ENCODE results near the gene KLK3. TPM values are rescaled to one million over a fixed set of nuclear protein-coding genes. Genes with fewer than 3 reads are reported as not detected.
"Not testable (repeated sequence)": the region's sequence is repeated elsewhere in the genome, so short reads cannot be mapped to it uniquely, and the experiment has no call there.

KLK3 gene
- not detected in 2 replicates for total RNA-seq (2014; rRNA removed; shearing (Covaris generic))

DNA sequence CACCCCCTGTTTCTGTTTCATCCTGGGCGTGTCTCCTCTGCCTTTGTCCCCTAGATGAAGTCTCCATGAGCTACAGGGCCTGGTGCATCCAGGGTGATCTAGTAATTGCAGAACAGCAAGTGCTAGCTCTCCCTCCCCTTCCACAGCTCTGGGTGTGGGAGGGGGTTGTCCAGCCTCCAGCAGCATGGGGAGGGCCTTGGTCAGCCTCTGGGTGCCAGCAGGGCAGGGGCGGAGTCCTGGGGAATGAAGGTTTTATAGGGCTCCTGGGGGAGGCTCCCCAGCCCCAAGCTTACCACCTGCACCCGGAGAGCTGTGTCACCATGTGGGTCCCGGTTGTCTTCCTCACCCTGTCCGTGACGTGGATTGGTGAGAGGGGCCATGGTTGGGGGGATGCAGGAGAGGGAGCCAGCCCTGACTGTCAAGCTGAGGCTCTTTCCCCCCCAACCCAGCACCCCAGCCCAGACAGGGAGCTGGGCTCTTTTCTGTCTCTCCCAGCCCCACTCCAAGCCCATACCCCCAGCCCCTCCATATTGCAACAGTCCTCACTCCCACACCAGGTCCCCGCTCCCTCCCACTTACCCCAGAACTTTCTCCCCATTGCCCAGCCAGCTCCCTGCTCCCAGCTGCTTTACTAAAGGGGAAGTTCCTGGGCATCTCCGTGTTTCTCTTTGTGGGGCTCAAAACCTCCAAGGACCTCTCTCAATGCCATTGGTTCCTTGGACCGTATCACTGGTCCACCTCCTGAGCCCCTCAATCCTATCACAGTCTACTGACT lies at the start of gene KLK3:
Gene KLK3, plus strand, starts transcription at position 280 of the 775 bp plus-strand sequence. Its CDS starts 41 bp downstream, at position 321.
- no peak for DNase-seq (ENCODE audit: low spot score)

DNA sequence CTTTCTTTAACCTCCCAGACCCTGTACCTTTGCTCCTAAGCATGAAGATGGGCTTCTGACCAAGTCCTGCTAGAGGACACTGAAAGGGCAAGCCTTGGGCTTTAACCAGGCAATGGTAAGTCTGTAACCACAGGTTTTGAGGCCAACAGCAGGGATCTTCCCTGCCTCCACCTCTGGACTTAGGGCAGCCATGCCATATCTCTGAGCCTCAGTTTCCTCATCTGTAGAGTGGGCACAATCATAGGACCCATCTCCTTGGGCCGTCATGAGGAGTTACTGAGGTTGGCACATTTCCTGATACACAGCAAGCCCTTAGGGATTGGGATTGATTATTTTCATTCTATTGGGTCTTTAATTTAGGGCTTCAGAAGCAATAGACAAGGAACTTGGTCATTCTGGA lies 45.9 kb upstream of the KLK3 start:
- no peak for DNase-seq (ENCODE audit: low spot score)

DNA sequence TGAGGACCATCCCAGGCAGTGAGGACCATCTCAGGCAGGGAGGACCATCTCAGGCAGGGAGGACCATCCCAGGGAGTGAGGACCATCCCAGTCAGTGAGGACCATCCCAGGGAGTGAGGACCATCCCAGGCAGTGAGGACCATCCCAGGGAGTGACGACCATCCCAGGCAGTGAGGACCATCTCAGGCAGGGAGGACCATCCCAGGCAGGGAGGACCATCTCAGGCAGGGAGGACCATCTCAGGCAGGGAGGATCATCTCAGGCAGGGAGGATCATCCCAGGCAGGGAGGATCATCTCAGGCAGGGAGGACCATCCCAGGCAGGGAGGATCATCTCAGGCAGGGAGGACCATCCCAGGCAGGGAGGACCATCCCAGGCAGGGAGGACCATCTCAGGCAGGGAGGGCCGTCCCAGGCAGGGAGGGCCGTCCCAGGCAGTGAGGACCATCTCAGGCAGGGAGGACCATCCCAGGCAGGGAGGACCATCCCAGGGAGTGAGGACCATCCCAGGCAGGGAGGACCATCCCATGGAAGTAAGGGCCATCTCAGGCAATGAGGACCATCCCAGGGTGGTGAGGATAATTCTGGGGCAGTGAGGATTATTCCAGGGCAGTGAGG lies 43.0 kb upstream of the KLK3 start:
- not testable (repeated sequence) for DNase-seq (ENCODE audit: low spot score)

DNA sequence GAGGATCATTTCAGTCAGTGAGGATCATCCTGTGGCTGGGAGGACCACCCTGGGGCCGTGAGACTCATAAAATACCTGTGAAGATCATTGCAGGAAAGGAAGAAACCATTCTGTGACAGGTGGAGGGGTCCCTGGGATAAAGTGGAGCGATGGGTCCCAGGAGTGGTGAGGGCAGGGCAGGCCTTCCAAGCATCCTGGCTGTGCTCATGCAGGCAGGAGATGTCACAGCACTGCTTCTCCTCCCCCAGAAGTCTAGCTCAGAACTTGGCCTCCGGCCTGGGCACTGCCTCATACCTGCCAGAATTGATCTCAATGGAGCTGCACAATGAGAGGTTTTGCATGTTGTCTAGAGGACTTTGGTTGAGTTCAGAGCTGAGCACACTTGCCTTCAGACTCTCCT lies 42.2 kb upstream of the KLK3 start:
- no peak for DNase-seq (ENCODE audit: low spot score)

DNA sequence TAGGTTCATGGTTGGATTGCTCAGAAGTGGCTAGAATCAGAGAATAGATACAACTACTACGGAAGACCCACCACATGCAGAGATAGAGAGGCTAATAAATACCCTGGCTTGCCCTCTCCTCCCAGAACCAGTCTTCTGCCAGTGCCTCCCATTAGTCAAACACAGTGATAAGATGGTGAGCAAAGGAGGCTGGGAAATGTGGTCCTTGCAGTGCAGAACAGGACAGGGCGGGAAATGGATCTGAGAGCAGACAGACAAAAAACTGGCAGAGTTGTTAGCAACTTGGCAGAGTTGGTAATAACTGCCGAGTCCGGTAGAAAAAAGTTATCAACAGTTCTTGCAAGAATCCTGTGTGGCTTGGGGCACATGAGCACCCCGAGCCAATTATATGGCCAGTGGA lies 39.8 kb upstream of the KLK3 start:
- no peak for DNase-seq (ENCODE audit: low spot score)

DNA sequence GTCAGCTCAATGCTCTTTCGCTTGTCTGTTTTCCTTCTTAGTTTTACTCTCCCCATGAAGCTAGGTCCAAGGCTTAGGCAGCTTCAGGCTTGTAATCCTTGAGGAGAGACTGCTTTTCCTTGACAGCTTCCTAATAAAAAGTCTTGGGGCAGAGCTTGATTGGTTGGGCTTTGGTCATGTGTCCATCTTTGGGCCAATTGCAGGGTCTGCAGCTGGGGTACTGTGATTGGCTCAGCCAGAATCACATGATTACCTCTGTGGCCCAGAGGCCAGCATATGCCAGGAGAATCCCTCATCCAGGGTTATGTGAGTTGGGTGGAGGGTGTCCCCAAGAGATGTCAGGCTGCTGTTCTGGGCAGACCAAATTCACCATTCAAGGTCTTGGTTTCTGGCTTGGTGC lies 39.3 kb upstream of the KLK3 start:
- no peak for DNase-seq (ENCODE audit: low spot score)

DNA sequence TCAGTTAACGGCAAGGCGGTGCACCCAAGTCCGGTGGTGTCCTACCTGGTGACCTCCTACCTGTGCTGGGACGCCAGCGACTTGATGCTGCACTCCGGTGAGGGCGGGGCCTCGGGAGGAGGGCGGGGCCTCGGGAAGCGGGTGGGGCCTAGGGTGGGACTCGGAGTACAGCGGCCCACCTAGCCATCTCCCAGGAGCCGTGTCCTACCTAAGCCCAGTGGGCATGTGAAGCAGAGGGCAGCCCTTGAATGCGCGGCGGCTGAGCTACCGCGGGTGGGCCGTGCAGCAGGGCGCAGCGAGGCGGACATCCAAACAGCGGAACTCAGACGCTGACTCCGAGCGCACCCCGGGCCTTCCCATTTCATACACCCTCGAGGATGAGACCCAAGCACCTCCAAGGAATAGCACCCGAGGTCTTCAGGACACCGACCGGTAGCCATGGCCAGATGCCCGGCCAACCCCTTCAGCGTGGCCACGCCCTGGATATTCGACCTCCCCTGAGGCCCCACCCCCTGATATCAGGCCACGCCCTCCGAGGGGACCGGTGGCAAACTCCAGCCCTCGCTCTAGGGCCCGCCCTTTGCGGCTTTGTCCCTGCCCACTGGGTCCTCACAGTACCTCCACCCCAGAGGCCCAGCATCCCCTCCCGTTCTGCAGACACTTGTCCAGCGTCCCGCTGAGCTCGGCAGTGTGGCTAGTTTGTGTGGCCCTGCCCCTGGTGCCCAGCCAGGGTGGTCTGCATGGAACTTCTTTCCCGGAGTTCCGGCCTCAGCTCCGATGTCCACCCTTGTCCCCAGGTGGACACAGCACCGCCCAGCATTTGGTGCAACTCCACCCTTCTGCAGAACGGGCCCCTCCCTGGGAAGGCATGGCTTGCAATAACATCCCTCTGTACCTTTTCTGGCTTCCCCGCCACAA lies 36.5 kb upstream of the KLK3 start:
- DNase-seq (ENCODE audit: low spot score): no peak

DNA sequence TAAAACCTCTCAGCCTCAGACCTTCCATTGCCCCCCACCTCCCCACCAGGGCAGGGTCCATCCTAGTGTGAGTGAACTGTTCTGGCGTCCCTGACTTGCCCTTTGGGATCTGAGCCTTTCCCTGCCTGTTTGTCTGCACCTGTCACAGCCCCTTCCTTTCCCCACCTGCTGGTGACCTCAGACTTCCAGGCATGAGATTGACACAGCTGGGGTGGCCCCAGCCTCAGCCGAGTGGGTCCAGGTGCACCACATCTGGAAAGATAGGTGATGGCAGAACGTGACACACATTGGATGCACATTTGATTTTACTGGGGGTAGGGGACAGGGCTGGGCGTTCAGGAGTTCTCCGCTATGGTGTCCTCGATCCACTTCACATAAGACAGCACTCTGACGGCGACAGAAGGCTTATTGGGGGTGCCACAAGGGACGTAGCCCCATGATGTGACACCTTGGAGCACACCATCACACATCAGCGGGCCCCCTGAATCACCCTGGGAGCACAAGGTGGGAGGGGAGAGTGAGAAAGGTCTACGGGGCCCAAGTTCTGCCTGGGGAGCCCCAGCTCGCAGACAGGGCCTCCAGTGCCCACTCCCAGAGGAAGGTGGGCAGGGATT lies 35.7 kb upstream of the KLK3 start:
- no peak for DNase-seq (ENCODE audit: low spot score)

DNA sequence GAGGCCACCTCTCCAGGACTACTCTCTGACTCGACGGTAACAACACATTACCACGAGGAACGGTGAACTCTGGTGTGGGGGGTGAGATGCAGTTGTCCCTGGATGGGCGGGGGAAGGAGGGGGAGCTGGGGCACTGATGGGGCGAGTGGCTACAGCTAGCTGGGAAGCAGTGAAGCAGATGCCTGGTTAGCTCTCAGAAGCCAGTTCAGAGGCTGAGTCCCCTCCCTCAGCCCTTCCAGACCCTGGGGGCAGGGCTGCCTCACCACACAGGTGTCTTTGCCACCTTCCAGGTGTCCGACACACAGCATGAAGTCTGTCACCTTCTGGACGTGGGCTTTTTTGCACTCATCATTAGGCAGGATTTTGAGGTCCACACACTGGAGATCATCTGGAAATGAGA lies 35.1 kb upstream of the KLK3 start:
- DNase-seq (ENCODE audit: low spot score): no peak

DNA sequence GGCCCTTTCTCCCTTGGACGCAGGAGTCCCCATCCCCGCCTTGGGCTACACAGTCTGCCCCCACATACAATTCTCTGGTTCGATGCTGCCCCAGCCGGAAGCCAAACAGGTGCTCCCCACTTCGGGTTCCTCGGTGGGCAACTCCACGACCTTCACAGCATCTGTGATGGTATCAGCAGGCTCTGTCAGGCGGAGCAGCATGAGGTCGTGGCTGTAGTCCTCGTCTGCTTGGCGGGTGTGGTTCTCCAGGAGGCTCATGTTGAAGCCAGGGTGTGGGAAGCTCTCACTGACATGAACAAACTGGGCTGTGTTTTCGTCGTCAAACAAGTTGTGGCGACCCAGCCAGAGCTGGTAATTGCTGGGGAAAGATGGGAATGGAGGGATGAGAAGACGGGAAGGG lies 34.6 kb upstream of the KLK3 start:
- DNase-seq (ENCODE audit: low spot score): no peak

DNA sequence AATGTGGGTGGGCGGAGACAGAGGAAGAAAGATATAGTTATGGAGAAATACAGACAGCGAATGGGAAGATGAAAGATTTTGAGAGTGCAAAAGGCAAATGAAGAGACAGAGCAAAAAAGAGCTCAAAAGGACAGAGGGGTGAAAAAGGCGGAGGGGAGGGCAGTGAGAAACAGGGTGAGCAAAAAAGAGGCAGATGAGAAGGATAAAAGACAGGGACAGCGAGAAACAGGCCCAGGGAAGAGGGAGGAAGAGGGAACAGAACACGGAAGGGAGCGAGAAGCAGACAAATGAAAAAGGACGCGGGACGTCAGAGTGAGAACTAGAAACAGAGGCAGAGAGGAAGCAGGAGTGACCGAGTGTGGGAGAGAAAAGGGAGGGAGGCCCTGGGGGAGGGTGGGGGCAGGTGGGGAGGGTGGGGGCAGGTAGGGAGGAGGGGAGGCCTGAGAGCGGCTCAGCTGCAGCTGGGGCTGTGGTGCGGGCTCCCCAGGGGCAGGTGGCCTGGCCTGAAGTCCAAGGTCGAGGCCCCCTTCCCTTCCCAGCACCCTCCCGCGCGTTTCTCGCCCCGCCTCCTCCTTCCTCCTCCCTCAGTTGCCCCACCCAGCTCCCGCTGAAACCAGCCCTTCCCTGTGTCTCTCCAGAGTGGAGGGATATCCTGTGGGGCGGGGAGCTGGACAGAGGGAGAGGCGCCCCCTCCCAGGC lies 34.0 kb upstream of the KLK3 start:
- DNase-seq (ENCODE audit: low spot score): no peak

DNA sequence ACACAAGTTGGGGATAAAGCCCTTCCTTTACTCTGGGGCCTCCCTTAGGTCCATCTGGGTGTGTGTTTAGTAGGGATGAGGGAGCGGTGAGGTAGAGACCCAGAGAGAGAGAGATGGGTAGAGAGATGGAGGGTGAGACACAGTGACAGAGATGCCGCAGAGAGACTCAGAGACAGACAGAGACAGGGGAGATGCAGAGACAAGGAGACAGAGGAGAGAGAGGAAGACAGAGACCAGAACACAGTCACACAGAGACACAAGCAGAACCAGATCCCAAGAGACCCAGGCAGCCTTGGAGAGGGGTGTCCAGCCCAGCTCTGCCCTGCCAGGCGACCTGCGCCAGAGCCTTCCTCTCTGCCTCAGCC lies 33.5 kb upstream of the KLK3 start:
- DNase-seq (ENCODE audit: low spot score): no peak

DNA sequence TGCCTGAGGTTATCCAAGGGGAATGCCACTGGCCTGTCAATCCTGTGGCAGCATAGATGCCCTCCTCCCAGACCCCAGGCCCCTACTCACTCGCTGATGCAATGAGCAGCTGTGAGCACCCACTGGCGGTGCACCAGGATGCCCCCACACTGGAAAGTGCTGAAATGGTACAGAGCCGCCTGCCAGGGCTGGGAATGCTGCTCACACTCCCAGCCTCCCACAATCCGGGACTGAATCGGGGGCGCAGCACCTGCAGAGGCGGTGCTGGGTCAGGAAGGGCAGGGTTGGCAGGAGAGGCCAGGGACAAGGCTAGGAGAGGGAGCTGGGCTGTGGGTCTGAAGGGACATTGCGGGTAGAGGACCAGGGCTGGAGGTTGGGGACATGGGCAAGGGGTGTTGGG lies 33.1 kb upstream of the KLK3 start:
- DNase-seq (ENCODE audit: low spot score): no peak

DNA sequence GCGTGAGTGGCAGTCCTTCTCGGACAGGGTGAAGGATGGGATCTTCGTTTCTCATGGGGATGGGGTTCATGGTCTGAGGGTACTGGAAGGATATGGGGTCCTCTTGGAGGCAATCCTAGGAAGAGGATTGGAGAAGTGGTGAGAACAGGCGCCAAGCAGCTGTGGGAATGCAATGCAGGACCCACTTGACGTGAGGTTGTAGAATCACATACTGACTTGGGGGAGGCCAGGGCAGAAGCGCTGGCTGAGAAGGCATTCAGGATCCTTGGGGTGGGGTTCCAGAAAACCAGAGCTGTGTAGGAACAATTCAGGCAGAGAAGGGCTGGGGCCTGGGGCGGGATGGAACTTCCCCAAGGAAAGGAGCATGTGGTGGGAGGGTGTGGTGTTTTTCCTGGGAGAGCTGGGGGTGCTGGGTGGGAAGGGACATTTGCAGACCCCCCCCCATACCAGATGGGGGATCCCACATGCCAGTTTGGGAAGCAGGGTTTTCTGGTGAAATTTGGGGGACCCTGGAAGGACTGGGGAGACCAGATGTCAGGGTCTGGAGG lies 32.0 kb upstream of the KLK3 start:
- DNase-seq (ENCODE audit: low spot score): no peak

DNA sequence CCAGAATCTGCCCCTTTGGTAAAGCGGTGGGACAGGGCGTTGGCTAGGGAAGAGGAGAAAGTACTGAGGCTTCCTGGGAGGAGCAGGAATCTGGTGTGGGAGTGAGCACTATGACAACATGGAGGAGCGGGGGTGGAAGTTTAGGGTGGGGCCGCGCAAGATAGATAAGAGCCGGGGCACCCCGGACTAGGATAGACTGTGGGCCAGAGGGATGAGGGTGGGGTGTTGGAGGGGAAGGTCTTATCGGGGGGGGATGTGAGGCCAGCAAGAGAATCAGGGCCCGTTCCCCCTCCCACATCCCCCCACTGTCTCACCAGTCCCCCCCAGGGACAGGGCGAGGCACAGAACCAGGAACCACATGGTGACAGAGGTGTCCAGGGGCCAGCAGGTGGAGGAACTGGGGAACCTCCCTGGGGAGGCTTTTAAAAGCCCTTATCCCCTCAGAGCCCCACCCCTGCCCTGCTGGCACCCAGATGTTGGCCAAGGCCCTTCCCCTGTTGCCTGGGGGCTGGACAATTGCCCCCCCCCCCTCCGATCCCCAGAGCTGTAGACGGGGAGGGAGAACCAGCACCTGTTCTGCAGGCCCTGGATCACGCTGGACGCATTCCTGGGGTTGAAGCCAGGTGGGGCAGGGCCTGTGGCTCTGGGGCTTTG lies 31.2 kb upstream of the KLK3 start, which contains the start of gene KLK1:
Gene KLK1, minus strand, starts transcription at position 399 of the 654 bp plus-strand sequence. Its CDS starts 39 bp downstream, at position 360.
- DNase-seq (ENCODE audit: low spot score): no peak

DNA sequence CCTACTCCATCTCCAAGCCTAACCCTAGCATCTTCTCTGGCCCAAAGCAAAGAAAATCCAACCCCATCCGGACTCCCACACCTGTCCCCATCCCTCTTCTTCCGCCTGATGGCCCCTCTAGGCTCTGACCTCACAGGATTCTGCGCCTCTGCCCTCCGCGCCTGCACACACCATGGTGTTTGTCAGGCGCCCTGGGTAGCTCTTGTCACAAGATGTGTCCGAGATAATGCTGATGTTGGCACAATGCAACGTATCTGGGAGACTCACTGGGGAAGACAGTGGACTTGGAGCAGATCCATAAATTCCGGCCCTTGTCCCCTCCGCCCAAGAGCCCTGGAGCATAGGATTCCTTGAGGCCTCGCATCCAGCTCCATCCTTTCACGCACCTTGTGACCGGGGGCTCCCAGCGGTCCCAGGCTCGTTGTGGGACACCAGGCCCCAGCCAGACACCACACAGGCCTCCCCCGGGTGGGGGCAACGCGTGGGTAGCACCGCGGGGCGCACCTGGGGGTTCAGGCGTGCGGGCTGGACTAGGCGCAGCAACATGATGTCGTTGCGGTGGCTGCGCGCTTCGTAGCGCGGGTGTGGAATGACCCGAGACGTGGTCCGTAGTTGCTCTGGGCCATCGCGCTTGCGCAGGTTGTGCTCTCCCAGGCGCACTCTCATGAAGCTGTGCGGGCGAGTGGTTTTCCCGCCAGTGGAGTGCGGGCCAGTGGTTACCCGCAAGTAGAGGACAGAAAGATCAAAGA lies 28.0 kb upstream of the KLK3 start:
- DNase-seq (ENCODE audit: low spot score): no peak

DNA sequence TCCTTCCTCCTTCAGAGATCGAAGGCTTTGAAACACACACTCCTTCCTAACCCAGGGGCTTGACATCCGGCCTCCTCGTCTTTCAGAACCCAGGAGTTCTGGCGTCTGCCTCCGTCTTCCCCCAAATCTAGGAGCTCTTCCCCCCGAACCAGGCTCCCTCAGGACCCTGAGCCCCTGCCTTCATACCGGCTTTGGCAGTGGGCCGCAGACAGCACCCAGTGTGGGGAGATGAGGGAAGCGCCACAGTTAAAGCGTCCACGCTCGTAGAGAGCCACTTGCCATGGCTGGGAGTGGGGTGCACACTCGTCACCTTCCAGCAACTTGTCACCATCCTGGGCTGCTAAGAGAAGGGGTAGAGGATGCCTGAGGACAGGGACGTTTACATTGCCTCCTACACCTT lies 27.2 kb upstream of the KLK3 start:
- no peak for DNase-seq (ENCODE audit: low spot score)

DNA sequence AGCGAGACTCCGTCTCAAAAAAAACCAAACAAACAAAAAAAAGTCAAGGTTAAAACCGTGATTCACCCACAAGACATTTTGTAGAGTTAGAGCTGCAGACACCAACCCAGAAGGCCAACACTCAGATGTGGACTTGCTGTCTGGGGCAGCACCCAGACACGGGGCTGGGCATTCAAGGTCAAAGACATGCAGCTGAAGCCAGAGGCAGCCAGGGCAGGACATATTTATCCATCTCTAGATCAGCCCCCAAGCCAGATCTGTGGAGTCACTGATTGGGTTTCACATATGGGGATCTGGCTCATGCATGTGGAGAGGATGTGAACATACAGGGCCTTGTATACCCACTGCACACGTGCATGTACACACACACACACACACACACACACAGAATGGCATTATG lies 24.9 kb upstream of the KLK3 start:
- no peak for DNase-seq (ENCODE audit: low spot score)

DNA sequence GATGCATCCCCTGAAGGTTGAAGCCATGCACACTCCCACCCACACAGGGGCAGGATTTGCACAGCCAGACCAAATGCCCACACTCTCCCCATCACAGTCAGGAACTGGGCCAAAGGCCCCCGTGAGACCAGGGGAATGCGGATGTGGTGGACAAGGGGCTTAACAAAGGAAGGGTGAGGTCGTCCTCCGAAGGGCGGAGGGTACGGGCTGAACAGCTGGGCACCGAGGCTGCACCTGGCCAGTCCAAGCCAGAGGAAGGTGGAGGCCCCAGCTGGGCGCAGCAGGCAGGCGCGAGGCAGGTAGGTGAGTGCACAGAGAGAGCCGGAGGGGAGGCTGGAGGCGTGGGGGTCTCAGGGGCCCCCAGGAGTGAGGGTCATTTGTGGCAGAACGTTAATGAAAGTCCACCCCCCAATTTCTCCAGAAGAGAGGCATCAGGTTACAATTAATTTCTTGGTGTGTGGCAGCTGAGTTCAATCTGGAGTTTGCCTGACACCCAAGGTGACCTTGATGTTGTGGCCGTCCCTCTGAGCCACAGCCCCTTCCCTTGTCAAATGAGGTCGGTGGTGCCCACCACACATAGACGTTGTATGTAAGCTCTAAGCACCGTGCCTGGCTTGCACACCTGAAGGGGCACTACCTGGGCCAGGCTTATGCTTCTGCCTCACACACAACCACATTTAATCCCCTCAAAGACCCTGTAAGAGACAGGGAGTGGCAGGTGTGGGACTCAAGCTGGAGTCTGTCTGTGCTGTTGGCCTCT lies 24.3 kb upstream of the KLK3 start:
- DNase-seq (ENCODE audit: low spot score): no peak

Measured in H4 (cell line).